IPS-18a (cell line): Measurements from ENCODE around the gene AP4B1.
A peak's percentile ranks its signal among the peaks of the same experiment; 100 is the strongest.

Experiments used
- H3K27ac ChIP-seq: one replicate; pipeline ENCODE4 v1.5.1; 2013; ENCODE audit warnings: low read length
- H3K27me3 ChIP-seq: one replicate; pipeline ENCODE4 v1.6.1; 2013; ENCODE audit warnings: mild to moderate bottlenecking, low read length; ENCODE audit not compliant: control insufficient read depth, insufficient read depth
- H3K36me3 ChIP-seq: one replicate; pipeline ENCODE4 v1.6.1; 2013; ENCODE audit warnings: low read depth, low read length; ENCODE audit not compliant: control insufficient read depth
- H3K4me1 ChIP-seq: one replicate; pipeline ENCODE4 v1.6.1; 2013; ENCODE audit warnings: low read depth, low read length; ENCODE audit not compliant: control insufficient read depth
- H3K4me3 ChIP-seq: one replicate; pipeline ENCODE4 v1.5.1; 2013; ENCODE audit warnings: low read length
- H3K9ac ChIP-seq: one replicate; pipeline ENCODE4 v1.6.1; 2013; ENCODE audit warnings: mild to moderate bottlenecking, low read length, moderate library complexity
- H3K9me3 ChIP-seq: one replicate; pipeline ENCODE4 v1.6.1; 2013; ENCODE audit warnings: low read depth, low read length; ENCODE audit not compliant: control insufficient read depth

Gene AP4B1

GRCh38 chr1:113905435-113905861 is 849 bp upstream of the AP4B1 start:
- Histone ChIP-seq H3K4me3 (peak overlapping the region; percentile 91), H3K9ac (peak overlapping the region; percentile 84), H3K36me3 (peaks cover 18% of the 10 kb centered on the region), H3K9me3 (no peaks in the 10 kb centered on the region), H3K27ac (peak overlapping the region; percentile 51), H3K27me3 (no peaks in the 10 kb centered on the region), H3K4me1 (no peaks in the 10 kb centered on the region)

- H3K36me3 ChIP-seq, result peaks cover 21% of the 10 kb centered on the region
- no peak overlapping the region for H3K27ac ChIP-seq
- no peaks in the 10 kb centered on the region for H3K27me3 ChIP-seq
- H3K9me3 ChIP-seq, result no peaks in the 10 kb centered on the region
- H3K4me1 ChIP-seq, result no peaks in the 10 kb centered on the region
- H3K4me3 ChIP-seq, result peak overlapping the region; percentile 91
- H3K9ac ChIP-seq, result peak overlapping the region; percentile 53
These were observed 316 bp downstream of the AP4B1 start for GRCh38 chr1:113904293-113904673.

GRCh38 chr1:113903501-113904292 is 902 bp downstream of the AP4B1 start:
- no peaks in the 10 kb centered on the region for H3K9me3 ChIP-seq
- H3K36me3 ChIP-seq, result peaks cover 19% of the 10 kb centered on the region
- peak overlapping the region; percentile 91 for H3K4me3 ChIP-seq
- H3K9ac ChIP-seq, result peak overlapping the region; percentile 53
- no peaks in the 10 kb centered on the region for H3K27me3 ChIP-seq
- no peak overlapping the region for H3K27ac ChIP-seq
- no peaks in the 10 kb centered on the region for H3K4me1 ChIP-seq

GRCh38 chr1:113901191-113901590 is 3.4 kb downstream of the AP4B1 start:
- Histone ChIP-seq H3K9me3 (no peaks in the 10 kb centered on the region), H3K9ac (no peak overlapping the region), H3K36me3 (peaks cover 18% of the 10 kb centered on the region), H3K27me3 (no peaks in the 10 kb centered on the region), H3K4me1 (no peaks in the 10 kb centered on the region), H3K27ac (no peak overlapping the region), H3K4me3 (no peak overlapping the region)

- Histone ChIP-seq H3K36me3 (peaks cover 22% of the 10 kb centered on the region), H3K27ac (no peak overlapping the region), H3K27me3 (no peaks in the 10 kb centered on the region), H3K4me3 (no peak overlapping the region), H3K9me3 (no peaks in the 10 kb centered on the region), H3K9ac (no peak overlapping the region), H3K4me1 (no peaks in the 10 kb centered on the region)
These were observed 5.5 kb downstream of the AP4B1 start for GRCh38 chr1:113899111-113899510.

GRCh38 chr1:113898241-113898814 is 6.3 kb downstream of the AP4B1 start:
- no peak overlapping the region for H3K27ac ChIP-seq
- H3K9ac ChIP-seq, result no peak overlapping the region
- no peaks in the 10 kb centered on the region for H3K9me3 ChIP-seq
- no peaks in the 10 kb centered on the region for H3K4me1 ChIP-seq
- H3K27me3 ChIP-seq, result no peaks in the 10 kb centered on the region
- H3K4me3 ChIP-seq, result no peak overlapping the region
- peaks cover 22% of the 10 kb centered on the region for H3K36me3 ChIP-seq

GRCh38 chr1:113895961-113896360 is 8.6 kb downstream of the AP4B1 start:
- no peak overlapping the region for H3K4me3 ChIP-seq
- H3K27ac ChIP-seq, result no peak overlapping the region
- H3K4me1 ChIP-seq, result no peaks in the 10 kb centered on the region
- H3K9me3 ChIP-seq, result no peaks in the 10 kb centered on the region
- H3K36me3 ChIP-seq, result peaks cover 22% of the 10 kb centered on the region
- H3K9ac ChIP-seq, result no peak overlapping the region
- no peaks in the 10 kb centered on the region for H3K27me3 ChIP-seq

GRCh38 chr1:113895098-113895497 is 9.5 kb downstream of the AP4B1 start:
- Histone ChIP-seq H3K36me3 (peaks cover 21% of the 10 kb centered on the region), H3K27ac (no peak overlapping the region), H3K9me3 (no peaks in the 10 kb centered on the region), H3K4me1 (no peaks in the 10 kb centered on the region), H3K9ac (no peak overlapping the region), H3K4me3 (no peak overlapping the region), H3K27me3 (no peaks in the 10 kb centered on the region)

GRCh38 chr1:113893267-113893666 is 11.3 kb downstream of the AP4B1 start:
- H3K9ac ChIP-seq, result no peak overlapping the region
- H3K36me3 ChIP-seq, result peaks cover 11% of the 10 kb centered on the region
- H3K9me3 ChIP-seq, result no peaks in the 10 kb centered on the region
- H3K27ac ChIP-seq, result no peak overlapping the region
- H3K4me1 ChIP-seq, result no peaks in the 10 kb centered on the region
- H3K27me3 ChIP-seq, result no peaks in the 10 kb centered on the region
- no peak overlapping the region for H3K4me3 ChIP-seq

GRCh38 chr1:113891631-113892220 is 12.9 kb downstream of the AP4B1 start:
- Histone ChIP-seq H3K9me3 (no peaks in the 10 kb centered on the region), H3K4me3 (no peak overlapping the region), H3K36me3 (peaks cover 4% of the 10 kb centered on the region), H3K4me1 (no peaks in the 10 kb centered on the region), H3K27me3 (no peaks in the 10 kb centered on the region), H3K27ac (no peak overlapping the region), H3K9ac (no peak overlapping the region)

- H3K36me3 ChIP-seq, result peaks cover 3% of the 10 kb centered on the region
- H3K4me3 ChIP-seq, result no peak overlapping the region
- H3K27me3 ChIP-seq, result no peaks in the 10 kb centered on the region
- no peak overlapping the region for H3K9ac ChIP-seq
- H3K4me1 ChIP-seq, result no peaks in the 10 kb centered on the region
- H3K9me3 ChIP-seq, result no peaks in the 10 kb centered on the region
- no peak overlapping the region for H3K27ac ChIP-seq
These were observed 13.8 kb downstream of the AP4B1 start for GRCh38 chr1:113890816-113891215.
